ENCODE data around the gene TREM2.

The TREM2 gene

DNA sequence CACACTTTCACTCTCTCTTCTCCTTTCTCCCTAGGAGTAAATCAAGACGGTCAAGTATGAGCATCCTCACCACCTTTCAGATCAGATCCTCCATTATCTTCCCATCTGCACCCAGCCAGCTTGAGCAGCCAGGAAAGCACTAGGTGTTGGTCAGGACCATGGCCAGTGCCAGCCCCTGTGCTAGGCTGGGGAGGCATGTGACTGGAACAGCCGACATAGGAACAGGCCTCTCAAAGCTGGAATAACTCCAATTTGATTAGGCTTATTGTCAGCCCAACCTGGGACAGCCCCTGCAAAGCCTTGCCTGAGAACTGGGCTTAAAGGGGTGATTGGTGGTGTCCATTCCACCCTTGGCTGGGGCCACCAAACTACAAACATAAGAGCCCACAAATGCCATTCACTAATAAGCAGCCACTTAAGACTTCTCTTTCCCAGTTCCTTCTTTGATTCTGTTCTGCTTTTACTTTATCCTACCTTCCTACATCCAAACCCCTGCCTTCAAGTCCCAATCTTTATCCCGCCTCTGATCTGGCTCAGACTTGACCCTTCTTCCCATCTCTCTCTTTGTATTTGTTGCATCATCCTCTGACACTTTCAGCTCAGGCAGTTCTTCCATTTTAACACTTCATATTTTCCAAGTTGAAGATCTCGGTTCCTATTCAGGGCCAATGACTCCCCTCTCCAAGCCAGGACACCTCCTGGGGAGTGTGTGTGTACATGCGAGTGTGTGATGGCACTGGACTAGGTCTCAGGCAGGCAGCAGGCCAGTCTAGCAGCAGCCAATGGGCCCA, 4.5 kb upstream of the TREM2 start:
- peak; percentile 59; the same call in 2 of the 3 replicates for ATAC-seq
- TF ChIP-seq CSDC2 (CRISPR knock-in tag; IDR thresholded peaks at IDR 0.05) (no peak), ESRRG (CRISPR knock-in tag; IDR thresholded peaks at IDR 0.05) (no peak), ZC3H10 (CRISPR knock-in tag; IDR thresholded peaks at IDR 0.05) (no peak), ZNF8 (CRISPR knock-in tag; IDR thresholded peaks at IDR 0.05) (no peak), PPARA (CRISPR knock-in tag; IDR thresholded peaks at IDR 0.05; ENCODE audit: borderline replicate concordance) (no peak), ZFP3 (CRISPR knock-in tag; IDR thresholded peaks at IDR 0.05) (no peak), RARB (CRISPR knock-in tag; IDR thresholded peaks at IDR 0.05) (no peak), SNAI2 (CRISPR knock-in tag; IDR thresholded peaks at IDR 0.05) (no peak), PATZ1 (CRISPR knock-in tag; IDR thresholded peaks at IDR 0.05; ENCODE audit: borderline replicate concordance) (no peak), CREB5 (CRISPR knock-in tag; IDR thresholded peaks at IDR 0.05; ENCODE audit: low read depth) (no peak), ZFP30 (CRISPR knock-in tag; IDR thresholded peaks at IDR 0.05) (no peak), ZNF70 (CRISPR knock-in tag; IDR thresholded peaks at IDR 0.05) (no peak), TCF4 (CRISPR knock-in tag; IDR thresholded peaks at IDR 0.05; ENCODE audit: borderline replicate concordance) (no peak), BACH2 (CRISPR knock-in tag; IDR thresholded peaks at IDR 0.05; ENCODE audit: borderline replicate concordance) (no peak), TOX (CRISPR knock-in tag; IDR thresholded peaks at IDR 0.05; ENCODE audit: borderline replicate concordance) (no peak), TSHZ2 (CRISPR knock-in tag; IDR thresholded peaks at IDR 0.05) (no peak), ARNTL (CRISPR knock-in tag; IDR thresholded peaks at IDR 0.05; ENCODE audit: borderline replicate concordance, low read depth) (no peak), ZNF565 (CRISPR knock-in tag; conservative IDR thresholded peaks at IDR 0.05; ENCODE audit: low read depth) (no peak)
- TF ChIP-seq, protein P1, sequence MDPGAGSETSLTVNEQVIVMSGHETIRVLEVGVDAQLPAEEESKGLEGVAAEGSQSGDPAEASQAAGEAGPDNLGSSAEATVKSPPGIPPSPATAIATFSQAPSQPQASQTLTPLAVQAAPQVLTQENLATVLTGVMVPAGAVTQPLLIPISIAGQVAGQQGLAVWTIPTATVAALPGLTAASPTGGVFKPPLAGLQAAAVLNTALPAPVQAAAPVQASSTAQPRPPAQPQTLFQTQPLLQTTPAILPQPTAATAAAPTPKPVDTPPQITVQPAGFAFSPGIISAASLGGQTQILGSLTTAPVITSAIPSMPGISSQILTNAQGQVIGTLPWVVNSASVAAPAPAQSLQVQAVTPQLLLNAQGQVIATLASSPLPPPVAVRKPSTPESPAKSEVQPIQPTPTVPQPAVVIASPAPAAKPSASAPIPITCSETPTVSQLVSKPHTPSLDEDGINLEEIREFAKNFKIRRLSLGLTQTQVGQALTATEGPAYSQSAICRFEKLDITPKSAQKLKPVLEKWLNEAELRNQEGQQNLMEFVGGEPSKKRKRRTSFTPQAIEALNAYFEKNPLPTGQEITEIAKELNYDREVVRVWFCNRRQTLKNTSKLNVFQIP (CRISPR knock-in tag; IDR thresholded peaks at IDR 0.05; ENCODE audit: borderline replicate concordance, low read depth) = no peak
- TF ChIP-seq, protein P2, sequence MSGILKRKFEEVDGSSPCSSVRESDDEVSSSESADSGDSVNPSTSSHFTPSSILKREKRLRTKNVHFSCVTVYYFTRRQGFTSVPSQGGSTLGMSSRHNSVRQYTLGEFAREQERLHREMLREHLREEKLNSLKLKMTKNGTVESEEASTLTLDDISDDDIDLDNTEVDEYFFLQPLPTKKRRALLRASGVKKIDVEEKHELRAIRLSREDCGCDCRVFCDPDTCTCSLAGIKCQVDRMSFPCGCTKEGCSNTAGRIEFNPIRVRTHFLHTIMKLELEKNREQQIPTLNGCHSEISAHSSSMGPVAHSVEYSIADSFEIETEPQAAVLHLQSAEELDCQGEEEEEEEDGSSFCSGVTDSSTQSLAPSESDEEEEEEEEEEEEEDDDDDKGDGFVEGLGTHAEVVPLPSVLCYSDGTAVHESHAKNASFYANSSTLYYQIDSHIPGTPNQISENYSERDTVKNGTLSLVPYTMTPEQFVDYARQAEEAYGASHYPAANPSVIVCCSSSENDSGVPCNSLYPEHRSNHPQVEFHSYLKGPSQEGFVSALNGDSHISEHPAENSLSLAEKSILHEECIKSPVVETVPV (CRISPR knock-in tag; IDR thresholded peaks at IDR 0.05) = no peak

GRCh38 chr6:41164551-41165120, 1.7 kb upstream of the TREM2 start:
- no peak for TF ChIP-seq CREB5 (CRISPR knock-in tag; IDR thresholded peaks at IDR 0.05; ENCODE audit: low read depth)
- ATAC-seq = no peak

All from SK-N-SH treated with all-trans-retinoic acid at 6 μM for 48 hours (cell line).